K562 (cell line): ENCODE results near the gene MFNG. TPM values are rescaled to one million over a fixed set of nuclear protein-coding genes. Genes with fewer than 3 reads are reported as not detected.

Experiments
- CCNT2 ChIP-seq: IDR thresholded peaks from 2 replicates; pipeline ENCODE4 v1.6.1; 2011; ENCODE audit warnings: borderline replicate concordance, low read depth, mild to moderate bottlenecking, moderate library complexity, mixed read lengths, low read length; ENCODE audit not compliant: insufficient read length; ENCODE audit errors: extremely low read depth
- ESRRA ChIP-seq: fragments of 450-650 bp; IDR thresholded peaks from 2 replicates; pipeline ENCODE4 v1.6.1; 2014; ENCODE audit warnings: low read depth, mild to moderate bottlenecking, moderate library complexity, borderline replicate concordance
- ILK ChIP-seq: fragments of 450-650 bp; IDR thresholded peaks from 2 replicates; pipeline ENCODE4 v1.6.1; 2016; ENCODE audit warnings: missing genetic modification characterization, low read depth, mild to moderate bottlenecking, missing compliant biosample characterization, moderate library complexity, borderline replicate concordance
- MLX ChIP-seq, 2 experiments: fragments of 450-650 bp in 1 of 2; sonication (generic) in 1 of 2; formaldehyde crosslinking; conservative IDR thresholded peaks; 2 replicates each; pipeline versions ENCODE4 v1.4.0 to v1.8.1; 2020 to 2022; ENCODE audit warnings: mild to moderate bottlenecking in 1 of 2, missing genetic modification reagents in 1 of 2
- RBM14 ChIP-seq: fragments of 200-400 bp; formaldehyde crosslinking; IDR thresholded peaks from 2 replicates; pipeline ENCODE4 v1.6.1; 2018; ENCODE audit warnings: low read depth, mild to moderate bottlenecking, low read length, moderate library complexity, borderline replicate concordance; ENCODE audit not compliant: insufficient read depth
- TCF7L2 ChIP-seq: fragments of 150-350 bp; IDR thresholded peaks from 2 replicates; pipeline ENCODE4 v1.6.1; 2016; ENCODE audit warnings: low read depth, mild to moderate bottlenecking, low read length, moderate library complexity
- ZBTB40 ChIP-seq, 2 experiments: fragments of 450-650 bp in 1 of 2; sonication (generic) in 1 of 2; formaldehyde crosslinking in 1 of 2; IDR thresholded peaks; 2 replicates each; pipeline versions ENCODE4 v1.7.1 to v1.9.0; 2016 to 2022; ENCODE audit warnings: inconsistent platforms in 1 of 2, mild to moderate bottlenecking in 1 of 2, missing genetic modification reagents in 1 of 2
- ZNF280B ChIP-seq: fragments of 250-450 bp; sonication (Bioruptor Pico); IDR thresholded peaks from 2 replicates; pipeline ENCODE4 v1.5.1; 2021; ENCODE audit warnings: mild to moderate bottlenecking
- polyA plus RNA-seq, 8 experiments: library from polyadenylated mRNA; depleted of rRNA in 4 of 8; stranded (reverse) in 5 of 8; unstranded in 3 of 8; fragments of >200 nt; fragmentation: Nextera tagmentation in 2 of 8; fragmentation: Illumina TruSeq in 1 of 8; extraction: Ambion mirVana in 2 of 8; extraction: Trizol in 1 of 8; gene quantifications; 2 replicates each; pipeline versions ENCODE4 v1.2.1 to v1.2.3, GENCODE V29; 2011 to 2014; ENCODE audit warnings: inconsistent platforms in 1 of 8, missing spikeins in 1 of 8
- total RNA-seq, 7 experiments: library from RNA; depleted of rRNA in 6 of 7; stranded (reverse); fragments of >200 nt in 6 of 7; fragmentation: Illumina TruSeq in 2 of 7; extraction: Trizol in 2 of 7; gene quantifications; 2 replicates each; pipeline versions ENCODE4 v1.2.1 to v1.2.3, GENCODE V29; 2011 to 2021; ENCODE audit warnings: low replicate concordance in 1 of 7

The MFNG gene
- total and polyA plus RNA-seq, 9 of the 15 experiments (the other 6 are each of a cell fraction or from before 2014, with no cell fraction given) = 0.13 to 0.73 (median 0.38) TPM; not detected in 4

GRCh38 chr22:37518509-37519267 lies 32.5 kb upstream of the MFNG start (continued):
- TF ChIP-seq ZBTB40 (IDR thresholded peaks at IDR 0.05) = 0 out of 2 replicates have a peak, but pooled peaks have one; percentile 12
- TF ChIP-seq ZBTB40 (CRISPR knock-in tag; IDR thresholded peaks at IDR 0.05) = no peak
- no peak for TF ChIP-seq ZNF280B (CRISPR knock-in tag)
- no peak for TF ChIP-seq RBM14
- no peak for TF ChIP-seq ESRRA
- TF ChIP-seq CCNT2 = peak; percentile 13
- no peak for TF ChIP-seq TCF7L2
- TF ChIP-seq MLX (CRISPR knock-in tag; conservative IDR thresholded peaks at IDR 0.05) = no peak
- TF ChIP-seq ILK = no peak
